ENCODE results near the gene LENEP. TPM values are rescaled to one million over a fixed set of nuclear protein-coding genes. Genes with fewer than 3 reads are reported as not detected.

Gene LENEP
- total RNA-seq, 1 donor, result 0.54 TPM

GRCh38 chr1:154959426-154959780, 34.0 kb upstream of the LENEP start:
- no peak for DNase-seq (ENCODE audit: low read depth in 2 of 3, low spot score in 2 of 3)

- DNase-seq (ENCODE audit: low read depth in 2 of 3, low spot score in 2 of 3), result no peak
These were observed 32.8 kb upstream of the LENEP start for GRCh38 chr1:154960446-154961136.

GRCh38 chr1:154961207-154962155, 31.9 kb upstream of the LENEP start, which contains the start of gene PYGO2:
PYGO2 (minus strand) TSS chr1:154961782; CDS start chr1:154961576, 206 bp downstream.
- DNase-seq (ENCODE audit: low read depth in 2 of 3, low spot score in 2 of 3), result peak; percentile 79 to 87 (median 85)

GRCh38 chr1:154962156-154962749, 31.1 kb upstream of the LENEP start:
- peak in 1 of 3 donors; percentile 52 for DNase-seq (ENCODE audit: low read depth in 2 of 3, low spot score in 2 of 3)

- DNase-seq (ENCODE audit: low read depth in 2 of 3, low spot score in 2 of 3), result no peak
These were observed 30.5 kb upstream of the LENEP start for GRCh38 chr1:154962795-154963330.

- no peak for DNase-seq (ENCODE audit: low read depth in 2 of 3, low spot score in 2 of 3)
These were observed 29.7 kb upstream of the LENEP start for GRCh38 chr1:154963643-154964042.

- no peak for DNase-seq (ENCODE audit: low read depth in 2 of 3, low spot score in 2 of 3)
These were observed 29.0 kb upstream of the LENEP start for GRCh38 chr1:154964359-154964758.

- DNase-seq (ENCODE audit: low read depth in 2 of 3, low spot score in 2 of 3), result no peak
These were observed 27.3 kb upstream of the LENEP start for GRCh38 chr1:154966111-154966510.

- DNase-seq (ENCODE audit: low read depth in 2 of 3, low spot score in 2 of 3), result no peak
These were observed 25.9 kb upstream of the LENEP start for GRCh38 chr1:154967331-154967950.

GRCh38 chr1:154968731-154969130, 24.7 kb upstream of the LENEP start:
- no peak for DNase-seq (ENCODE audit: low read depth in 2 of 3, low spot score in 2 of 3)

- no peak for DNase-seq (ENCODE audit: low read depth in 2 of 3, low spot score in 2 of 3)
These were observed 24.1 kb upstream of the LENEP start for GRCh38 chr1:154969246-154969645.

GRCh38 chr1:154969860-154970452, 23.4 kb upstream of the LENEP start:
- no peak for DNase-seq (ENCODE audit: low read depth in 2 of 3, low spot score in 2 of 3)

- DNase-seq (ENCODE audit: low read depth in 2 of 3, low spot score in 2 of 3), result peak in 2 of 3 donors; percentile 76 to 87
These were observed 22.6 kb upstream of the LENEP start, which contains the start of gene SHC1 for GRCh38 chr1:154970631-154971340. SHC1 (minus strand) TSS chr1:154970747; CDS start chr1:154970526, 221 bp downstream.

GRCh38 chr1:154971341-154971998, 21.9 kb upstream of the LENEP start:
- DNase-seq (ENCODE audit: low read depth in 2 of 3, low spot score in 2 of 3), result no peak

GRCh38 chr1:154972213-154972516, 21.2 kb upstream of the LENEP start:
- no peak for DNase-seq (ENCODE audit: low read depth in 2 of 3, low spot score in 2 of 3)

GRCh38 chr1:154972517-154973343, 20.7 kb upstream of the LENEP start:
- no peak for DNase-seq (ENCODE audit: low read depth in 2 of 3, low spot score in 2 of 3)

- peak; percentile 76 to 97 (median 96) for DNase-seq (ENCODE audit: low read depth in 2 of 3, low spot score in 2 of 3)
These were observed 19.9 kb upstream of the LENEP start for GRCh38 chr1:154973344-154974101.
